Thoracic aorta (tissue), 2 donors: ENCODE data around the gene ERN1. TPM values are rescaled to one million over a fixed set of nuclear protein-coding genes. Genes with fewer than 3 reads are reported as not detected.

Experiments used
- ATAC-seq: fragments of 150-250 bp; one replicate; pipeline ENCODE4 v1.8.0; 2017; ENCODE audit warnings: low read depth; ENCODE audit not compliant: insufficient number of reproducible peaks, low FRiP score
- DNase-seq: peaks from one replicate; pipeline ENCODE4 v3.0.0-alpha.2; 2020; ENCODE audit warnings: low spot score
- H3K27ac ChIP-seq, 2 donors: fragments of 200-600 bp; sonication (generic); 1 replicate in 1 of 2; 2 replicates in 1 of 2; pipeline ENCODE4 v1.5.1; 2016; ENCODE audit warnings: mild to moderate bottlenecking in 2 of 2, moderate library complexity in 2 of 2
- H3K27me3 ChIP-seq: fragments of 200-600 bp; sonication (generic); replicated peaks from 2 replicates; pipeline ENCODE4 v1.6.0; 2016; ENCODE audit warnings: mild to moderate bottlenecking; ENCODE audit not compliant: insufficient read depth
- H3K36me3 ChIP-seq: fragments of 200-600 bp; sonication (generic); one replicate; pipeline ENCODE4 v1.5.1; 2016
- H3K4me1 ChIP-seq, 2 donors: fragments of 200-600 bp; sonication (generic); 1 replicate in 1 of 2; 2 replicates in 1 of 2; pipeline versions ENCODE4 v1.5.1 to v1.6.0; 2016; ENCODE audit warnings: low read depth in 2 of 2, mild to moderate bottlenecking in 1 of 2; ENCODE audit not compliant: control insufficient read depth in 1 of 2
- H3K4me3 ChIP-seq: fragments of 200-600 bp; sonication (generic); 2 replicates; pipeline ENCODE4 v1.5.1; 2016; ENCODE audit warnings: mild to moderate bottlenecking
- H3K9me3 ChIP-seq: fragments of 200-600 bp; sonication (generic); 2 replicates; pipeline ENCODE4 v1.5.1; 2016
- CTCF ChIP-seq: fragments of 200-600 bp; sonication (generic); IDR thresholded peaks from one replicate; pipeline ENCODE4 v1.5.1; 2019; ENCODE audit warnings: antibody characterized with exemption
- total RNA-seq, 2 donors: library from RNA; depleted of rRNA; stranded (reverse); fragments of >200 nt; gene quantifications; one replicate each; pipeline versions ENCODE4 v1.1.0 to v1.2.3, GENCODE V29; 2016

The ERN1 gene
- total RNA-seq, 2 donors from 2014 or later = 13.0 to 22.7 TPM

GRCh38 chr17:64073771-64074703 is 55.9 kb downstream of the ERN1 start:
- H3K36me3 ChIP-seq = peaks cover 25% of the 10 kb centered on the region
- TF ChIP-seq CTCF = no peak
- no peaks in the 10 kb centered on the region for H3K4me1 ChIP-seq
- no peak overlapping the region for H3K4me3 ChIP-seq
- H3K27ac ChIP-seq = no peak overlapping the region
- ATAC-seq (no peak), DNase-seq (no peak)
- no peaks in the 10 kb centered on the region for H3K27me3 ChIP-seq
- H3K9me3 ChIP-seq = peaks cover 13% of the 10 kb centered on the region

GRCh38 chr17:64071111-64071510 is 58.8 kb downstream of the ERN1 start:
- no peak for TF ChIP-seq CTCF
- no peak overlapping the region for H3K27ac ChIP-seq
- DNase-seq (no peak), ATAC-seq (no peak)
- H3K9me3 ChIP-seq = peaks cover 16% of the 10 kb centered on the region
- no peaks in the 10 kb centered on the region for H3K4me1 ChIP-seq
- H3K4me3 ChIP-seq = no peak overlapping the region
- H3K27me3 ChIP-seq = no peaks in the 10 kb centered on the region
- peaks cover 37% of the 10 kb centered on the region for H3K36me3 ChIP-seq

GRCh38 chr17:64070213-64070612 is 59.7 kb downstream of the ERN1 start:
- Histone ChIP-seq H3K4me1 (no peaks in the 10 kb centered on the region), H3K36me3 (peaks cover 37% of the 10 kb centered on the region), H3K27me3 (no peaks in the 10 kb centered on the region), H3K9me3 (peaks cover 16% of the 10 kb centered on the region), H3K27ac (no peak overlapping the region), H3K4me3 (no peak overlapping the region)
- no peak for ATAC-seq
- DNase-seq = no peak
- no peak for TF ChIP-seq CTCF

- Histone ChIP-seq H3K27me3 (no peaks in the 10 kb centered on the region), H3K4me1 (no peaks in the 10 kb centered on the region), H3K9me3 (peaks cover 16% of the 10 kb centered on the region), H3K4me3 (no peak overlapping the region), H3K27ac (no peak overlapping the region), H3K36me3 (peaks cover 37% of the 10 kb centered on the region)
- DNase-seq = no peak
- no peak for TF ChIP-seq CTCF
- ATAC-seq = no peak
These were observed 60.8 kb downstream of the ERN1 start for GRCh38 chr17:64069143-64069542.

GRCh38 chr17:64067657-64068056 is 62.3 kb downstream of the ERN1 start:
- Histone ChIP-seq H3K36me3 (peaks cover 37% of the 10 kb centered on the region), H3K27ac (no peak overlapping the region), H3K4me1 (no peaks in the 10 kb centered on the region), H3K9me3 (peaks cover 16% of the 10 kb centered on the region), H3K4me3 (no peak overlapping the region), H3K27me3 (no peaks in the 10 kb centered on the region)
- no peak for DNase-seq
- no peak for TF ChIP-seq CTCF
- no peak for ATAC-seq
